HG02642 (cell line): Measurements from ENCODE around the gene RNF224.
A peak's percentile ranks its signal among the peaks of the same experiment; 100 is the strongest.

Experiments
- ATAC-seq: cut with Tn5 transposase; IDR thresholded peaks from one replicate; pipeline ENCODE4 v1.9.1; 2021; ENCODE audit warnings: mild to moderate bottlenecking; ENCODE audit not compliant: unreplicated experiment, poor library complexity

Gene RNF224

GRCh38 chr9:137213160-137214060 is 13.9 kb upstream of the RNF224 start:
- ATAC-seq, result no peak

GRCh38 chr9:137214620-137215019 is 12.7 kb upstream of the RNF224 start:
- no peak for ATAC-seq

GRCh38 chr9:137215196-137215986 is 11.9 kb upstream of the RNF224 start:
- no peak for ATAC-seq

- no peak for ATAC-seq
Observed at GRCh38 chr9:137216188-137216965, 10.9 kb upstream of the RNF224 start.

- no peak for ATAC-seq
Observed at GRCh38 chr9:137217276-137218211, 9.8 kb upstream of the RNF224 start.

- no peak for ATAC-seq
Observed at GRCh38 chr9:137218212-137218753, 9.0 kb upstream of the RNF224 start.

GRCh38 chr9:137218754-137219271 is 8.5 kb upstream of the RNF224 start:
- no peak for ATAC-seq

GRCh38 chr9:137219757-137220316 is 7.5 kb upstream of the RNF224 start:
- ATAC-seq, result no peak

- no peak for ATAC-seq
Observed at GRCh38 chr9:137220317-137221094, 6.8 kb upstream of the RNF224 start.

GRCh38 chr9:137221095-137221505 is 6.2 kb upstream of the RNF224 start:
- ATAC-seq, result no peak

- no peak for ATAC-seq
Observed at GRCh38 chr9:137221506-137222111, 5.7 kb upstream of the RNF224 start.

GRCh38 chr9:137222190-137223077 is 4.9 kb upstream of the RNF224 start, which contains the start of gene RNF208:
TSS of gene RNF208 (minus strand) at chr9:137222240. CDS start at chr9:137221212, 1,028 bp downstream.
- peak; percentile 2 for ATAC-seq

GRCh38 chr9:137223078-137223970 is 4.0 kb upstream of the RNF224 start:
- ATAC-seq, result peak; percentile 73

GRCh38 chr9:137224830-137225694 is 2.2 kb upstream of the RNF224 start, which contains the start of gene CYSRT1:
TSS of gene CYSRT1 (plus strand) at chr9:137225174. CDS start at chr9:137225622, 448 bp downstream.
- no peak for ATAC-seq
